ENCODE measurements around the gene RSAD2.
"Not testable (repeated sequence)": the region's sequence is repeated elsewhere in the genome, so short reads cannot be mapped to it uniquely, and the experiment has no call there.

DNA sequence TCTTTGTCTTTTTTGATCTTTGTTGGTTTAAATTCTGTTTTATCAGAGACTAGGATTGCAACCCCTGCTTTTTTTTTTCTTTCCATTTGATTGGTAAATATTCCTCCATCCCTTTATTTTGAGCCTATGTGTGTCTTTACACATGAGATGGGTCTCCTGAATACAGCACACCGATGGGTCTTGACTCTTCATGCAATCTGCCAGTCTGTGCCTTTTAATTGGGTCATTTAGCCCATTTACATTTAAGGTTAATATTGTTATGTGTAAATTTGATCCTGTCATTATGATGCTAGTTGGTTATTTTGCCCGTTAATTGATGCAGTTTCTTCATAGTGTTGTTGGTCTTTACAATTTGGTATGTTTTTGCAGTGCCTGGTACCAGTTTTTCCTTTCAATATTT, 25.0 kb downstream of the RSAD2 start:
- TF ChIP-seq, protein P1, sequence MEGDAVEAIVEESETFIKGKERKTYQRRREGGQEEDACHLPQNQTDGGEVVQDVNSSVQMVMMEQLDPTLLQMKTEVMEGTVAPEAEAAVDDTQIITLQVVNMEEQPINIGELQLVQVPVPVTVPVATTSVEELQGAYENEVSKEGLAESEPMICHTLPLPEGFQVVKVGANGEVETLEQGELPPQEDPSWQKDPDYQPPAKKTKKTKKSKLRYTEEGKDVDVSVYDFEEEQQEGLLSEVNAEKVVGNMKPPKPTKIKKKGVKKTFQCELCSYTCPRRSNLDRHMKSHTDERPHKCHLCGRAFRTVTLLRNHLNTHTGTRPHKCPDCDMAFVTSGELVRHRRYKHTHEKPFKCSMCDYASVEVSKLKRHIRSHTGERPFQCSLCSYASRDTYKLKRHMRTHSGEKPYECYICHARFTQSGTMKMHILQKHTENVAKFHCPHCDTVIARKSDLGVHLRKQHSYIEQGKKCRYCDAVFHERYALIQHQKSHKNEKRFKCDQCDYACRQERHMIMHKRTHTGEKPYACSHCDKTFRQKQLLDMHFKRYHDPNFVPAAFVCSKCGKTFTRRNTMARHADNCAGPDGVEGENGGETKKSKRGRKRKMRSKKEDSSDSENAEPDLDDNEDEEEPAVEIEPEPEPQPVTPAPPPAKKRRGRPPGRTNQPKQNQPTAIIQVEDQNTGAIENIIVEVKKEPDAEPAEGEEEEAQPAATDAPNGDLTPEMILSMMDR (IDR thresholded peaks at IDR 0.05; ENCODE audit: low read depth, low read length) = not testable (repeated sequence)
- not testable (repeated sequence) for TF ChIP-seq POLR2A (IDR thresholded peaks at IDR 0.05; ENCODE audit: extremely low read depth, insufficient read length)
- TF ChIP-seq, protein P2, sequence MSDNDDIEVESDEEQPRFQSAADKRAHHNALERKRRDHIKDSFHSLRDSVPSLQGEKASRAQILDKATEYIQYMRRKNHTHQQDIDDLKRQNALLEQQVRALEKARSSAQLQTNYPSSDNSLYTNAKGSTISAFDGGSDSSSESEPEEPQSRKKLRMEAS (IDR thresholded peaks at IDR 0.05; ENCODE audit: low read depth, low read length) = not testable (repeated sequence)

Measured in NB4 (cell line).